Mesothelial cell of epicardium (in vitro differentiated cells): ENCODE data around the gene SERPINI1. TPM values are rescaled to one million over a fixed set of nuclear protein-coding genes. Genes with fewer than 3 reads are reported as not detected.

Source experiments
- DNase-seq, 2 experiments: peaks; one replicate each; pipeline ENCODE4 v3.0.0; 2021; ENCODE audit warnings: low spot score in 2 of 2; ENCODE audit not compliant: unreplicated experiment in 2 of 2
- H3K27ac Mint-ChIP-seq: 2 replicates; pipeline ENCODE4 v1.8.0; 2021; ENCODE audit warnings: mixed read lengths
- H3K27me3 Mint-ChIP-seq: 2 replicates; pipeline ENCODE4 v1.8.0; 2021; ENCODE audit warnings: low read depth, mixed read lengths
- H3K36me3 Mint-ChIP-seq: 2 replicates; pipeline ENCODE4 v1.8.0; 2021; ENCODE audit warnings: mixed read lengths
- H3K4me1 Mint-ChIP-seq: 2 replicates; pipeline ENCODE4 v1.8.0; 2021; ENCODE audit warnings: mixed read lengths
- H3K4me3 Mint-ChIP-seq: 2 replicates; pipeline ENCODE4 v1.8.0; 2021; ENCODE audit warnings: mild to moderate bottlenecking, moderate library complexity, mixed read lengths
- H3K9me3 Mint-ChIP-seq: 2 replicates; pipeline ENCODE4 v1.8.0; 2021; ENCODE audit warnings: mixed read lengths
- total RNA-seq: library from RNA; stranded (reverse); gene quantifications from 3 replicates; pipeline ENCODE4 v1.2.1, GENCODE V29; 2021
- TF ChIP-seq, protein P1 (sequence below): fragments of 200-600 bp; sonication (generic); IDR thresholded peaks from one replicate; pipeline ENCODE4 v1.5.0; 2021; ENCODE audit warnings: antibody characterized with exemption; ENCODE audit not compliant: unreplicated experiment

SERPINI1 gene
- total RNA-seq, 1 donor from 2014 or later = 6.1 TPM

DNA sequence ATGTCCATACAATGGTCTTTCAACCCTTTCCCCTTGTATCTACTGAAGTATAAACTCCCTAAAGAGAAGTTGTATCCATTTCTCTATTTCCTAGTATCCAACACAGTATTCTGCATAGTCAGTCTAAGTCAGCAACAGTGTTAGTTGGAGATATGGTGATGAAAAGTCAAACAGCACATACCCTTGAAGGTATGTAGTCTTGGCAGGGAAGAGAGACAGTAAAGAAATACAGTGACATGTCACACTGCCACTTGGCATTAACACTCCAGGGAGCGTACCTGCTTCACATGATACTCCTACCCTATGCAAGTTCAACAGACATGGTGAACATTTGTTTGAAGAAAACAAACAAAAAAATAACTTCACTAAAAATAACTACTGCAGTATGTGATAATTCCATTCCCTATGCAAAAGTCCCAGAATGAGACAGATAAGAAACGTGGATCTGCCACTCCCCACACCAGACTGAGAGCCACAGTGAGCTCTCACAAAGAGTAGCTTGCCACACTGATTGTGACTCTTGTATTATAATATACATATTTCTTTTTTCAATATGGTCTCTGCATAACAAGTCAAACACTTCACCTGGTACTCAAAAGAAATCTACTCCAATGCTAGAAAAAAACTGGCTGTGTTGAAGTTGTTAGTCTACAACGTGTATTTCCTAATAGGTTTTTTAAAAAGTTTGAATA, 6.7 kb upstream of the SERPINI1 start:
- no peaks in the 10 kb centered on the region for H3K9me3 Mint-ChIP-seq
- H3K4me1 Mint-ChIP-seq = peaks cover 17% of the 10 kb centered on the region
- no peak for DNase-seq
- H3K27ac Mint-ChIP-seq = no peak overlapping the region
- no peak overlapping the region for H3K4me3 Mint-ChIP-seq
- no peaks in the 10 kb centered on the region for H3K36me3 Mint-ChIP-seq
- H3K27me3 Mint-ChIP-seq = no peaks in the 10 kb centered on the region
- TF ChIP-seq, protein P1, sequence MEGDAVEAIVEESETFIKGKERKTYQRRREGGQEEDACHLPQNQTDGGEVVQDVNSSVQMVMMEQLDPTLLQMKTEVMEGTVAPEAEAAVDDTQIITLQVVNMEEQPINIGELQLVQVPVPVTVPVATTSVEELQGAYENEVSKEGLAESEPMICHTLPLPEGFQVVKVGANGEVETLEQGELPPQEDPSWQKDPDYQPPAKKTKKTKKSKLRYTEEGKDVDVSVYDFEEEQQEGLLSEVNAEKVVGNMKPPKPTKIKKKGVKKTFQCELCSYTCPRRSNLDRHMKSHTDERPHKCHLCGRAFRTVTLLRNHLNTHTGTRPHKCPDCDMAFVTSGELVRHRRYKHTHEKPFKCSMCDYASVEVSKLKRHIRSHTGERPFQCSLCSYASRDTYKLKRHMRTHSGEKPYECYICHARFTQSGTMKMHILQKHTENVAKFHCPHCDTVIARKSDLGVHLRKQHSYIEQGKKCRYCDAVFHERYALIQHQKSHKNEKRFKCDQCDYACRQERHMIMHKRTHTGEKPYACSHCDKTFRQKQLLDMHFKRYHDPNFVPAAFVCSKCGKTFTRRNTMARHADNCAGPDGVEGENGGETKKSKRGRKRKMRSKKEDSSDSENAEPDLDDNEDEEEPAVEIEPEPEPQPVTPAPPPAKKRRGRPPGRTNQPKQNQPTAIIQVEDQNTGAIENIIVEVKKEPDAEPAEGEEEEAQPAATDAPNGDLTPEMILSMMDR = no peak

DNA sequence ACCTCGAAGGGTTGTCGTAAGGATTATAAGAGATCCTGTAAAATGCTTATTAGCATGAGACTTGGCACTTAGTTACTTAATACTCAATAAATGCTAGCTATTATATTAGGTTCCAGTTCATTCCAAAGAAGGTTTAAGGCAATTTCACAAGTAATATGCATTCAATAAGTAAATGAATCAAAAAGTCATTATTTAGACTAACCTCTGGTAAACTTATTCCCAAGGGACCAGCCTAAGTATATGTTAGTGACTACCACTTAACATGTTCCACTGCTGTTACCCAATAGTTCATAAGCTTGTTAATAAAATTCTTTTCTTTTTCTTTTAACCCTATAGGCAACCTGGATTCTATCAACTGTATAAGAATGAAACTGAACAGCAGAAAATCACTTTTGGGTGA, 5.9 kb upstream of the SERPINI1 start:
- Mint-ChIP-seq H3K36me3 (no peaks in the 10 kb centered on the region), H3K27ac (no peak overlapping the region), H3K9me3 (no peaks in the 10 kb centered on the region), H3K27me3 (no peaks in the 10 kb centered on the region), H3K4me1 (peaks cover 10% of the 10 kb centered on the region), H3K4me3 (no peak overlapping the region)
- TF ChIP-seq, protein P1 = no peak
- no peak for DNase-seq

DNA sequence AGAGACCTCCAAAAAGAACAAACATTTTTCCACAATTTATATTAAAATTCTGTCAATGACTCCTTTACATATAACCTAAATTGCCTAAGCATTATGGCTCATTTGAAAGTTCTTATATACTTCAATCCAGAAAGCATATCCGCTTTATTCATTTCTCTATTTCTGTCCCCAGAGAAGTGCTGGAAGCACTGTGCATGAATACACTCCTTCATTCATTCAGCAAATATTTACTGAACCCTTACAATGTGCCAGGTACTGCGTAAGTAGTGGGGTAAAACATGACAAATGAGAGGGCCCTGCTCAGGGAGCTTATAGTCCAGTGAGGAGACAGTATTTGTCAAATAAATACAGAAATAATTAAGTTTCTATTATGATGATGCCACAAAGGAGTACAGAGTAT, 4.1 kb upstream of the SERPINI1 start:
- peaks cover 13% of the 10 kb centered on the region for H3K4me1 Mint-ChIP-seq
- no peaks in the 10 kb centered on the region for H3K9me3 Mint-ChIP-seq
- TF ChIP-seq, protein P1 = no peak
- peaks cover under 1% of the 10 kb centered on the region for H3K27me3 Mint-ChIP-seq
- no peak overlapping the region for H3K27ac Mint-ChIP-seq
- no peak overlapping the region for H3K4me3 Mint-ChIP-seq
- H3K36me3 Mint-ChIP-seq = no peaks in the 10 kb centered on the region
- DNase-seq = no peak

DNA sequence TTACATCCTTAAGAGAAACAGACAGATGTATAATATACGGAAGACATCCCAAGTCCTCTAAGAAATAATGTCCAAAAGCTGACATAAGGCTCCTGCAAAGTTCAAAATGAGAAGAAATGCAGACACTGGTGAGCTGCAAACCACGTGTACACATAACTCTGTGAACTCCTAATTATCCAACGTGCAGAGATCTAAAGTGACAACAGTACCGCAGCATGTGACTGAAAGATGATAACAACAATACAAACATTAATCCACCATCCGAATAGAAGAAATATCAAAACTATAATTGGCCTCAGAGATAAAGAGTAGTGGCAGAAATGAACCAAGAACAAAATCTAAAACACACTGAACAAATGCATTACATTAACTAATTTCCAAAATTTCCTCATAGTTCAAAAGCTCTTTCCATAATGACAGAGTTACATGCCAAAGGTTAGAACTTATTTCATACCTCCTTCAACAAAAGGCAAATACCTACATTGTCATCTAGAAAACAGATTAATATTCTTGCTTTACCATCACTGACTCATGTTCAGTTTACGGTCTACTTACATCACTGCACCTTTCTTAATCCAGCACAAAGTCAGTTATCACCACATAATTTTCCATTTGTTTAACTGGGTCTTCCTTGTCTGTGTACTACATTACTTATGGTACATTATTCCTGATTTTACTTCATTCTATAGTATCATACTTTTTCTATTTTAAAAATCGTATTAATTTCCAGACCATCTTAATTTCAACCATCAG, 3.0 kb upstream of the SERPINI1 start:
- Mint-ChIP-seq H3K27ac (no peak overlapping the region), H3K27me3 (peaks cover 9% of the 10 kb centered on the region), H3K4me3 (no peak overlapping the region), H3K9me3 (no peaks in the 10 kb centered on the region), H3K36me3 (no peaks in the 10 kb centered on the region), H3K4me1 (peaks cover 17% of the 10 kb centered on the region)
- TF ChIP-seq, protein P1 = no peak
- no peak for DNase-seq

DNA sequence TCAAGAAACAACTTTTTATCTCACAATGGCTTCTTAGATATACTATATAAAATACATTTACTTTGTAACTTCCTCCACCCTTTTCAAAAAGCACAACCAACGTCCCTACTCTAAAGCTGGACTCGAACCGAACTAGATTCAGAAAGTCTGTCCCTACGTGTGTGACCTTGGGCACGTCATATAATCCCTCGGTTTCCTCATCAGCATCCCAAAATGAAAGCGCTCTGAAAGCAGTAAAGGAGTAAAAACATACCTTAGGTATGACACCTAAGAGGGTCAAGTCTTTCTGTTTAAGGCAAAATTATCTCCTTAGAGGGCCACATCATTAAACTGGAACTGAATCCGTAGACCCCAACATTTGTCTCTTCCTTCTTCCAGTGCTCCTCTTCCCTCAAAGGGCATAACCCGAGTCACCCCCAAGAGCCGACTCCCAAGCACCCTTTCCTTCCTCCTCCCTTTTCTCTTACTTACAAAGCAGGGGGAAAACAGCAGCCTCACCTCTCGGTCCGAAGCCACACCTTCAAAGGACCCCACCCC, 1.5 kb upstream of the SERPINI1 start:
- no peak overlapping the region for H3K27ac Mint-ChIP-seq
- H3K4me3 Mint-ChIP-seq = no peak overlapping the region
- H3K27me3 Mint-ChIP-seq = peaks cover 16% of the 10 kb centered on the region
- DNase-seq = no peak
- no peaks in the 10 kb centered on the region for H3K36me3 Mint-ChIP-seq
- H3K4me1 Mint-ChIP-seq = peaks cover 17% of the 10 kb centered on the region
- TF ChIP-seq, protein P1 = no peak
- H3K9me3 Mint-ChIP-seq = no peaks in the 10 kb centered on the region
